HG02623 (cell line): ENCODE results near the gene ELL.

ENCODE experiments used
- ATAC-seq: cut with Tn5 transposase; IDR thresholded peaks from one replicate; pipeline ENCODE4 v1.9.1; 2021; ENCODE audit warnings: moderate library complexity; ENCODE audit not compliant: unreplicated experiment

The ELL gene

DNA sequence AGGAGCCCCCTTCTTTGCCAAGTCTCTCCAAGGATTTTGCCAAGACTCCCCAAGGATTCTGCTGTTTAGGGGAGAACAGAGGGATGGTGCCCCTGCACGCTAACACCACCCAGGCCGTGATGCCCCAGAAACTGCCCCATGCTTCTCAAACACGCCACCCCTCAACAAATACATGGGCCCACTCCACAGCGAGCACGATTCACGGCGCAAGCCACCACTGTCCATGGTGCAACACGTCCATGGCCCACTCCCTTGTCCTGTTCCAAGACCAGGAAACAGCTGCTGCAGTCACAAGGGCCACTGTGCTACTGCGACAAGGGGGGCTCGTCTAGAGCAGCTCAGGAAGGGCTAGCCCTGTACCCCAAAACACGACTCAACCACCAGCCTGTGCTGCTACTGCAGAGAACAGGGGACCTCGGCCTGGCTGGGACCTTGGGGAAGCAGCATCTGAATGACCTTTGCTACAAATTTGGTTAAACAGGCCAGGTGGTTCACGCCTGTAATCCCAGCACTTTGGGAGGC is 47.4 kb downstream of the ELL start:
- ATAC-seq = no peak

DNA sequence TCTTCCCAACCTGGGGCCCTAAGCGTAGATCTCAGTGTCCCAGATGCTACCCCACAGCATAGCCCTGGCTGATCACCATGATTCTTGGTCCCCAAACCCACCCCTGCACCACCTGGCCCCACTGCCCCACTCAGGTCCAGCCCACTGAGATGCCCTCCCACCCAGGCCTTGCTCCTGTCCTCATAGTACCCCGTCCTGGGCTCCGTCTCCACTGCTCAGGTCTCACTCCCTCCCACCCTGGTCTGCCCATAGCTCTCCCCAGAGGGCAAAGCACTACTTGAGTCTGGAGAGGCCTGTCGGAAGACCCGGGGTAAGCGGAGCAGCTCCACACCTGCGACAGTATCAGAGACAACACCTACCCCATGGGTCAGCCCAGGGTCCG is 48.2 kb downstream of the ELL start:
- ATAC-seq = no peak

DNA sequence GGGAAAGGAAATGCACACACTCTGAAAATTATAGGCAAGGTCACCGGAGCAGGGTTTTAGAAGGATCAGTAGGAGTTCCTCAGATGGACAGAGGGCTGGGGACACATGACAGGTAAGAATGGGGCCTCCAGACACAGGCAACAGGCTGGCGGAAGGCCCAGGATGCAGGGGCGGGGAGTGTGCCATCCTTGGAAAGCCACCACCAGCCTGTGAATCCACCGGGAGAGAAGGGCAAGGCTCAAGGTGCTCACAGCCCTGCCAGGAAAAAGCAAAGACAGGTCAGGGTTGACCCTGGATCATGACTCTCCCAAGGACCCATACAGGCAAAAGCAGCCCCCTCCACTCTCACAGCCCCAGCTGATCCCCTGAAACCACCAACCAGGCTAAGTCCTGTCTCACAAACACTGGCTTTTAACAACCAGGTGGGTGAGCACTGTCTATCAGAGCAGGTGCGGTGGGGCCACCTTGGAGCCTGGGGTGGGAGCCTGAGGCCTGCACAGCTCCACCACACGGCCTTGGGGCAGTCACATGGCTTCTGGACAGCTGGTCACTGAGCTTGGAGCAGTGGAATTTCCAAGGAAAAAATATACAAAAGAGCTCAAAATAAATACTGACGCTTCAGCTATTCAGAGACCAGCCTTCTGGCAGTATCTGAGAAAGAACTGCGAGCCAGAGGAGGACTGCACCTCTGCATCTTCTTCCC is 48.7 kb downstream of the ELL start:
- ATAC-seq = no peak

DNA sequence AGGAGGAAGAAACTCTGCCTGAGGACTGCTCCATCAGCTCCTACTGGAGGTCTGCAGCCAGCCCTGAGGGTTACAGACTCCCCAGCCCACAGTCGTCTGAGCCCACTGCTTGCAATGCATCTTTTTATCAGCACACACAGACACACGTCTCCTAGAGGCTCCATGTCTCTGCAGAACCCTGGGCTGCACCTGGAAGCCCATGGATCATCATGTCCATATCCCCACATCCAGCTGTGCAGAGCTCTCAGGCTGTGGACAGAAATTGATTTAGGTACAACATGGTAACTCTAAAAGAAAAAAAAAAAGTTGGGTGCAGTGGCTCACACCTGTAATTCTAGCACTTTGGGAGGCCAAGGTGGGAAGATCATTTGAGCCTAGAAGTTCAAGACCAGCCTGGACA is 51.1 kb downstream of the ELL start:
- ATAC-seq = no peak

DNA sequence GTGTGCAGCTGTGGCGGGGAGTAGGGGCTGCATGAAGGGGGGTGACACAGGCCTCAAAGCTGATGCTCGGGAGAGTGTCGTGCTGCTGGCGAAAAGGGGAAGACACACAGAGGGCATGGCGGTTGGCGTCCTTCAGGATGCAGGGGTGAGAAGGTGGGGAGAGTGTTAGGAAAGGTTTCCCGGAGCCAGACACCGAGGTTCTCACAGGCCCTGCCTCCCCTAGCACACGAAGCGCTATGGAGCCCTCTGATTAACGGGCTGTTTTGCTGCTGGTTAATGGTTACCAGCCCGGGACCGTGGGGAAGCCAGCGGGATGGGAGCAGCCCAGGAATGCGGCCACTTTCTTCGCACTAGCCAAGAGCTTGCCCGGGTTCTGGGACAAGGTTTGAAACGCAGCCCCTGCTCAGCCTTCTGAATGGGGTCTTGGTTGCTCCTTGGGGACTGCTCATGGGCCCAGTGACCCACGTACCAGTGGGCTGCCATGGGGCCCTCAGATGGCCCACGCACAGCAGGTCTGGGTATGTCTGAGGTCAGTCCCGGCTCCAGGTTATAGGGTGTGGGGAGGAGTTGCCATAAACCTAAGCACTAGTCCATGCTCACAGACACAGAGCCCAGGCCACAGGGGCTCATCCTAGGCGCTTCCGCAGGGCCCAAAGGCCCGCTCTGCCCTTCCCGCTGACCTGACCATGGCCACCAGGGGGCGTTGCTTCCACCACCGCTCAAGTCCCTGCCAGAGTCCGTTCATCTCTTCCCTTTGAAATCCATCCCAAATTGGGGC is 52.6 kb downstream of the ELL start:
- ATAC-seq = no peak

DNA sequence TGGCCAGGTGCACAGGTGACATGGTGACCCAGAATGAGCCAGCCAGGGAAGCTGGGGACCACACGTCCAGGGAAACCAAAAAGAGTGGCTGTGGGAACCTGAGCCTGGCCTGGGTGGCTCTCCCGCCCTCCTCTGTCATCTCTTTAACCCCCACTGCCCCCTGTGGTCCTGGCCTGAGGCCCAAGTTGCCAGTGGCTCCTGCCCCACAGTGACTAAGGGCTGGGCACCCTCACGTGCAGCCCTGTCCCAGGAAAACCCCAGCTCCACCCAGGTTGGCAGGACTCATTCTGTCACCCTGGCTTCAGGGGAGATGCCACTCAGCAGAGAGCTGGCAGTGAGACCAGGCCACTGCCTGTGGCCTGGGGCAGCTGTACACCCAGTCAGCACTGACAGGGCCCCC is 53.4 kb downstream of the ELL start:
- ATAC-seq = no peak

DNA sequence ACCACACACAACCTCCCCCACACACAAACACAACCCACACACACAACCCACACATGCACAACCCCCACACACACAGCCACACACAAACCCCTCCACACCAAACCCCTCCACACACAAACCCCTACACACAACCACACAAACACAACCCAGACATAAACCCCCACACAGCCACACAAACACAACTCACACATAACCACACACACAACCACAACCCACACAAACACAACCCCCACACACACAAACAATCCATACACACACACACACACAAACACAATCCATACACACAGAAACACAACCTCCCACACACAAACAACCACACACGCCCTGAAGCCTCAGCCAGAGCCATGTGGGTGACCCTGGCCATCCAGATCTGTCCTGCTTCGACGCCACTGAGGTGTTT is 53.9 kb downstream of the ELL start:
- no peak for ATAC-seq

DNA sequence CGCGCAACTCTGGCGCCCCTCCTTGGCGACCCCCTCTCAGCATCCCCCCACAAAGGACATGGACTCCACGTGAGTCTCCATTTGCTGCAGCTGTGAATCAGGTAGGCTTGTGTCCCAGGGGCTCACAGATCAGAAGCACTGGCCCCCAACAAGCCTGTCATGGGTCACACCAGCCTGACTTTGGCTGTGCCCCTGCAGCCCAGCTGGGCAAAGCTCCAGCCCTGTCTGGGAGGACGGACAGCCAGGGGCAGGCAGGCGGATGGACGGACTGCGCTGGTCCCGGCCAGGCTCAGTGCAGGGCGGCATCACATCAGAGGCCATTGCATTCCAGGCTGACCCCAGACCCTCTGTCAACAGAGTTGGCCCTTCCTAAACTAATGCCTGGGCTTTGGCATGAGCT is 55.5 kb downstream of the ELL start:
- no peak for ATAC-seq

DNA sequence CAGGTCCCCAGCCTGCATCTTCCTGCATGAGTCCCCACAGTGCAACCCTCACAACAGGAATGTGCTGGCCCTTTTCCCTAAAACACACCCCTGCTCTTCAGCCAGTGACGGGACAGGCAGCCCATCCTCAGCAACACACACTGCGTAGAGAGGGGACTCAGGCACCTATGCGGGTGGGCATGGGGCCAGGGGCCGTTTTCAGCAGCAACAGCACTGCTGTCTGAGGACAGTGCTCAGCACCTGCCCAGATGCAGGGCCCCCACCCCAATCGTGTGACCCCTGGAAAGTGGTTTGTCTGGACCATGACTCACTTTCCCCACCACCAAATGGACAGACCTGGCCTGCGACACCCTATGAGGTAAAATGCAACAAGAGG is 55.9 kb downstream of the ELL start:
- no peak for ATAC-seq

DNA sequence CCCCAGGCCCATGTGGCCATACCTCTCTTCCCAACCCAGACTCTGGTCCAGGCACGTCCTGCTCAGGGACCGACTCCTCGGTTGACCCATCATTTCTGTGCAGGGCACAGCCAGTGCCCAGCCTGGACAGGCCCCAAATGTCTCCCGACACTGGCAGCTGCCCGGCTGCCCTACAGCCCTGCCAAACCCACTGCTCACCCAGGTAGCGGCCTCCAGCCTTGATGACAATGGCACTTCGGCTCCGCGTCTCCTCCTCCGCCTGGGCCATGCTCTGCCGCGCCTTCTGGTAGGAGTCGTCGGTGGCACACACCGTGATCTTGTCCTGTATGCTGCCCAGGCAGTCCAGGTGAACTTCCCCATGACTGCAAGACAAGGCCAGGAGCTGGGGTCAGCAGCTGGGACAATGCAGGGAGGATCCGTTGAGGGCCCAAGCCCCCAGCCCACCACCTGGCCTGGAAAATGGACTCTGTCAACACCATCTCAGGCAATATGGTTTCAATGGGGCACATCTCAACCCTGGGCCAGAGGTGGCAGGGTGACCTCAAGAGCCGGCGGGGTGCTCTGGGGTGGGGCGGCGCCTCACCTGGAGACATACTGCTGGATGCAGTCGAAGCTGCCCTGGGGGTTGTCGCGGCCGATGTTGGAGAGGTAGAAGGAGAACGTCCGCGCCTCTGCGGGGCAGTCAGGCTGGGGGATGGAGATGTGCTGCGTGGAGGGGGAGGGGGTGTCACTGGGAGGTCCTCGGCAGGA is 56.5 kb downstream of the ELL start:
- no peak for ATAC-seq

DNA sequence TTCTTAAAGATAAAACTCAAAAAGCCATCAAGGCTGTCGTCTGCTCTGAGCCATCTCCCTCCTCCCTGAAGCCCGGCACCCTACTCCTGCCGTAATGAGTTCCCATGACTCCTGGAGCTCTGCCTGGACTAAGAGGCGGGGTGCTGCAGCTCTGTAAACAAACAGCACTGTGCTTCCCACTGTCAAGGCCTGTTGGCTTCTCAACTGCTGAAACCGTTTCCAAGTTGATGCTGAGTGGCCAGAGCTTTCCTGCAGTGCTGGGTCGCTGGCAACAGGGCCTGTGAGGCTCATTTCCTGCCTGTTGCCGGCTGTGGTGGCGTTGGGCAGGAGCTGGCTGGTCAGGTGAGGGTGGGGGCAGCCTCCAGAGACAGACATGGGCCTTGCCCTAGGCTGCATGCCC is 57.2 kb downstream of the ELL start:
- no peak for ATAC-seq

DNA sequence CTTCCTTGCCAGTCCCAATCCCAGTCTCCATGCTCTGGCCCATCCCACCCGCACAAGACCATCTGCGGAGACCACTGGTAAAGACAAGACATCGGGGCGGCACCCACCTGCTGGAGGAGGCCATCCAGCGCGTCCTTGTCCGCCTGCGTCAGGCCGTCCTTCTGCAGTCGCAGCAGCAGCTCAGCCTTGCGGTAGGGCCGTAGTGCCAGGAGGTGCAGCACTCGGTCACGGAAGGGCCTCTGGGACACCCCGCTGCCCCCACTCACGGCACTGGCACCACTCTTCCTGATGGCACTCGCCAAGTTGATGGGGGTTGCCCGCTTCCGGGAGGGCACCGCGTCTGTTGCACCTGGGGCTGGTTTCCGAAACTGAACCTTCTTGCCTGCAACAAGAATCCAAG is 60.4 kb downstream of the ELL start:
- no peak for ATAC-seq

DNA sequence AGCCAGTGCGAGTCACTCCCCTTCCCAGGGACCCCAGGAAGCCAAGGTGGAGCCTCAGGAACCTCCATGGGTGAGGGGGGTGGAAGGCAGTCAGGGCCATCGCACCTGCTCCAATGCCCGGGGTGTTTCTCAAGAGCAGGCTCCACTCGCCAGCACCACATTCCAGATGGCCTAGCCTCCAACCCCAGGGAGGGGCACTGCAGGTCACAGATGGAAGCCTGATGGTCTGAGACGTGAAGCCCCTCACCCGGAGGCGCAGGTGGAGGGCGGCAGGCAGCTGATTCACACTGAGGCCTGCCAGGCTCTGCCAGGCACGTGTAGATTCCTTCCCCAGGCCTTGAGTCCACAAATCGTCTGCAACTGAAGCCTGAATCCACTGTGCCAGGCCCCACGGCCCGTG is 61.0 kb downstream of the ELL start:
- no peak for ATAC-seq

DNA sequence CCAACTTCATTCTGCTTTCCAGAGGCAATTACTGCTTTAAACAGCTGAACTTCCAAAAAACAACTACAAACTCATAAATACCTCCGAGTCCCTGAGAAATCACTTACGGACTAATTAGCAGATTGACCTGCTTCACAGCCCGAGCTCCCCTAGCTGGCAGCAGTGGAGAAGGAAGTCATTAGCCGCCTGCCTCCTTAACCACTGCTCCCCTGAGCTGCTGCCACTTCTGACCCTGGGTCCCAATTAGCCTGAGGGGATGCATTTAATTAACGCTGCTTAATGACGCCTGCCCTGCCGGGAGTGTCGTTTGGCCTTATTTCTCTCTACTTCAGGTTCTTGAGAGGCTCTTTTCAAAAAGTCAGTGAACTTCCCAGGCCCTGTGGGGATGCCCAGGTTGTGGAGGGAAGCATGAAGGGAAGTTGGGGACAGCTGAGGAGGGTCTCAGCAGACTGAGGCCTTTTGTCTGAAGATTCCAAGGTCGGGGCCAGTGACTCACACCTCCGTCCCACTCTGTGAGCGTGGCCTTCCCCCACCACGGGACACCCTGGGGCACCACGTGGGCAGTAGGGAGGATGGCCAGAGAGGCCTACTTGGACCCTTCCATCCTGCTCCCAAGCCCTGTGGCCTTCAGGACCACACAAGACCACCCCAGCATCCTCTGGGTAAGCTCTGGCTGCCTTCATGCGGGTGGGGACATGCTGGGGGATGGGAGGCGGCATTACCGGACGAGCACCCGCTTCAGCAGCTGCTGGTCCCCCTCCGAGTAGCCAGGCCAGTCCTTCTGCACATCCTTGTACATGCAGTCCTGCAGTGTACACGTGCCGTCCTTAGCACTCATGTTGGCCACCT is 64.2 kb downstream of the ELL start:
- no peak for ATAC-seq

DNA sequence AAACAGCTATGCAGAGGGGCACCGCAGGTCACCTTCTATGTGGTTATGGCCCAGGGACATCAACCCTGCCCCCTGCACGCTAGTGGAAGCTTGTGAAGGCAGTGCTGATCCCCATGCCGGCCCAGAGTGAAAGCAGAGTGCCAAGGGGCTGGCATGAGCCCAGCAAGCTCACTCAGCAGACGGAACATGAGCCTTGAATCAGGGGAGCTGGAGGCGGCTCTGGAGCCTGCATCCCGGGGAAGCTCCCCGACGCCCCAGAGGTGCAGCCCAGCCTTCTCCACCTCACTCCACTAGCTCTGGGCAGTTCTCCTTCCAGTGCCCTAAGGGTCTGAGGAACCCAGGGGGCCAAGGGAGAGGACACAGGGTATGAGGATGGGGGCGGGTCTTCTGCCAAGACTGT is 64.9 kb downstream of the ELL start:
- no peak for ATAC-seq

DNA sequence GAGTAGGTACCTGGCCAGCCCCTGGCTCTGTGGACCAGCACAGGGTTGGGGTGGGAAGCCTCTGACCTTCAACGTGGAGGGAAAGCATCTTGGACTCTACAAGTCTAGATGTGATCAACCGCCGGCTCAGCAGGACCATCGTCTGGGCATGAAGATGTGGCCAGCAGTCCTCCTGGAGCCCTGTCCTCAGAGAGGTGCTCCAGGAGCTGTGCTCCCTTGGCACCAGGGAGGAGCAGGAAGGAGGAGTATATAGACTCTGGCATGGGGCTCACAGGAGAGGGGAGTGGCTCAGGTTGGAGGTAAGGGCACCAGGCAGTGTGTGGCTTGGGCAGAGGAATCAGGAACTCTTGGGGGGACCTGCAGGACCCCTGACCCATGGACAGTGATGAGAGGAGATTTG is 65.6 kb downstream of the ELL start:
- ATAC-seq = no peak

DNA sequence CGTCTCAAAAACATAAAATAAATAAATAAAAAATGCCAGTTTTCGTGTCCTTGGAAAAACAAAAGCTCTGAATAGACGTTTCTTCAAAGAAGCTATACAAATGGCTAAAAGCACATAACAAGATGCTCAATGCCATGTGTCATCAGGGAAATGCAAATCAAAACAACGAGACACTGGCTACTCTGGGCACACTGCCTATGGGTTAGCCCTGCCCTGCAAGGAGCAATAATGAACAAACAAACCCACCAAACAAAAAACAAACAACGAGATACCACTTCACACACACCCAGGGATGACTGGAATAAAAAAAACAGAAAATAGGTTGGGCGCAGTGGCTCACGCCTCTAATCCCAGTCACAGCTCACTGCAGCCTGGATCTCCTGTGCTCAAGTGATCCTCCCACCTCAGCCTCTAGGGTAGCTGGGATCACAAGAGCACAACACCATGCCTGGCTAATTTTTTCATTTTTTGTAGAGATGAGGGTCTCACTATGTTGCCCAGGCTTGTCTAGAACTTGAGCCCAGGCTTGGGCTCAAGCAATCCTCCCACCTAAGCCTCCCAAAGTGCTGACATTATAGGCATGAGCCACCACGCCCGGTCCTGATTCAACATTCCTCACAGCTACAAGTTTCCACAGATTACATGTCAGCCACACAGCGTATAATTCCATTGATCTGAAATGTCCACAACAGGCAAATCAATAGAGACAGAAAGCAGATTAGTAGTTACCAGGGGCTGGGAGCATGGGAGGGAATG is 68.4 kb downstream of the ELL start:
- no peak for ATAC-seq

DNA sequence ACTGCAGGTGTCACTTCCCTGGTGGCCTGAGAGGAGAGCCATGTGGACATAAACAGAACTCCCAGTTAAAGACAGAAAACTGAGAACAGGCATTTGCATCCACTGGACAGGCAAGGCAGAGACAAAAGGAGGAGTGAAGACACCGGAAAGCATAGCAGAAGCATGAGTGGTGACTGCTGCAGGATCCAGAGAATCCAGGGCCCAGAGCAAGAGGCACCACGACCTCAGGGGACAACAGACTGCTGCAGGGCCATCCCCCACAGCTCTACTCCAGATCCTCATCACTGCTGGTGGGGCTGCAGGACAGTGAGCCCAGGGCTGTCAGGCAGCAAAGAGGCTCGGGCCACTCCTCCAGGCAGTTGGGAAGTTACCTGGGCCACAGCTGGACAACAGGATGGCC is 69.5 kb downstream of the ELL start:
- no peak for ATAC-seq

DNA sequence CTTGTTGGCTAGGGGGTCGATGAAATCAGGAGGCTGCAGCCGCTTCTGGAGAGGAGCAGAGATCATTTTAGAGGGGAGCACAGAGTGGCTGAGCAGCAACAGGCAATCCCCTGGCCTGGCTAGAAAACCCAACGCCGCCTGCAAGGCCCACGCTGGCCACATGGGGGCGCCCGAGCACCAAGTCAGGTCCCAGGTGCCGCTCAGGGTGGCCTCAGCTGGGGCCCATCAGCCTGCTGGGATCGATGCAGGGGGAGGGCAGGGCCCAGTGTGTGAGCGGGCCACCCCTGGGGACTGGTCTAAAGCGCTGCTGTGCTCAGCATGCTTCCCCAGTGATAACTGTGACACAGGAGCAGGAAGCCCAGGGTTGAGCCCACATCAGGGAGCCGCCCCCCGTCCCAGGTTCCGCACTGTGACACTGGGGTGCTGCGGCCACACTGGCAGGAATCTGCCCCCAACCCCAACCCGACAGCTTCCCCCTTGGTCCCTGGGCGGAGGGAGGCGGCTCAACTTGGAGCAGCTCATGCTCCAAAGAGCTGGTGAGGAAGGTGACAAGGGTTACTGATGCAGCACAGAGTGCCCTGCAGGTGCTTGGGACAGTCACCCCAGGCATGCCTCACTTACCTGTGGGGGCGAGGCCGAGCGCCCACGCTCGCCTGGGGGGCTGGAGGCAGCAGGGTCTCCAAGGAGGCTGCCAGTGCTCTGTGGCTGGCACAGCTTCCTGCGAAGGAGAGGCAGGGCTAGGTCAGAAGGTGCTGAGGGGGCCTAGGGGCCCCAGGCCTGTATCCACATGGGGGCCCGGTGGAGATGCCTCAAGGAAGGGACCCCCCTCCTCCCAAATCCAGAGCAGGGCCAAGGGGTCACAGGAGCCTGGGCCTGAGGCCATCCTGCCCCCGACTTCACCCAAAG is 70.7 kb downstream of the ELL start:
- no peak for ATAC-seq
